K562 (cell line): ENCODE measurements around the gene DYNLT4.

ENCODE experiments used
- CHD7 ChIP-seq: fragments of 200-600 bp; sonication (generic); IDR thresholded peaks from one replicate; pipeline ENCODE4 v1.6.1; 2012; ENCODE audit warnings: mild to moderate bottlenecking, low read depth, low read length, inconsistent platforms
- COPS2 ChIP-seq: fragments of 450-650 bp; conservative IDR thresholded peaks from 2 replicates; pipeline ENCODE4 v1.6.1; 2016; ENCODE audit warnings: mild to moderate bottlenecking, moderate library complexity
- EP300 ChIP-seq: IDR thresholded peaks from 2 replicates; pipeline ENCODE4 v1.6.1; 2012; ENCODE audit warnings: low read length, improper control_type of control experiment
- MAFF ChIP-seq: IDR thresholded peaks from 2 replicates; pipeline ENCODE4 v1.6.1; 2012; ENCODE audit warnings: low read length, improper control_type of control experiment
- NELFE ChIP-seq: IDR thresholded peaks from 2 replicates; pipeline ENCODE4 v1.6.1; 2011; ENCODE audit warnings: mild to moderate bottlenecking; ENCODE audit not compliant: insufficient read depth, insufficient read length
- NFXL1 ChIP-seq: fragments of 450-650 bp; formaldehyde crosslinking; IDR thresholded peaks from 2 replicates; pipeline ENCODE4 v1.4.0; 2021; ENCODE audit warnings: mild to moderate bottlenecking
- POLR2A ChIP-seq: fragments of 450-650 bp; conservative IDR thresholded peaks from 2 replicates; pipeline ENCODE4 v1.6.1; 2016
- SNRNP70 ChIP-seq: fragments of 200-400 bp; formaldehyde crosslinking; optimal IDR thresholded peaks from 2 replicates; pipeline ENCODE3; 2017; ENCODE audit warnings: low read depth, low read length
- TARDBP ChIP-seq: fragments of 450-650 bp; IDR thresholded peaks from 2 replicates; pipeline ENCODE4 v1.6.1; 2016
- ZNF184 ChIP-seq: sonication (generic); formaldehyde crosslinking; IDR thresholded peaks from 2 replicates; pipeline ENCODE4 v1.5.0; 2020; ENCODE audit warnings: missing genetic modification reagents
- ZNF318 ChIP-seq, 2 experiments: fragments of 450-650 bp; IDR thresholded peaks; 2 replicates each; pipeline ENCODE4 v1.6.1; 2016; ENCODE audit warnings: mild to moderate bottlenecking in 2 of 2, borderline replicate concordance in 1 of 2, low read depth in 1 of 2, moderate library complexity in 1 of 2

DNA sequence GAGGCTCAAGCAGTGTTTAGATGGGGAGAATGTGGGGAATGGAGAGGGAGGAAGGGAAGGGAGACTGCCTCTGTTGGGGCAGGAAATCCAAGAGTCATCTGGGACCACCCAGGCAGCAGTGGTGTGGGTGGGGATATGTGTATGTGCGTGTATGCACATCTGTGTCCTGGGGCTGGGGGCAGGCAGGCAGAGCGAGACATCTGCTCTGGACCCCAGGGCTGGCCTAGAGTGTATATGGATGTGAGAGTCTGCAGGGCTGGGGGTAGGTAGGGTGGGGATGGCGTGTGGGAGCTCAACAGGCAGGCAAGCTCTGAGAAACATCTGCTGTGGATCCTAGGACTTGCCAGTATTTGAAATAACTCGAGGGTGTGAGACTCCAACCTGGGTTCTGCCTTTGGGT is 32.4 kb upstream of the DYNLT4 start:
- no peak for TF ChIP-seq MAFF
- no peak for TF ChIP-seq ZNF318 (IDR thresholded peaks at IDR 0.05; ENCODE audit: borderline replicate concordance in 1 of 2, low read depth in 1 of 2)
- TF ChIP-seq ZNF184 (CRISPR knock-in tag): no peak
- no peak for TF ChIP-seq TARDBP
- no peak for TF ChIP-seq SNRNP70
- no peak for TF ChIP-seq COPS2
- TF ChIP-seq CHD7: no peak
- no peak for TF ChIP-seq NELFE
- no peak for TF ChIP-seq POLR2A
- no peak for TF ChIP-seq NFXL1 (CRISPR knock-in tag)
- TF ChIP-seq EP300: no peak
